Body of pancreas (tissue), 4 donors: ENCODE results near the gene RBMS3.

Experiments
- POLR2A ChIP-seq, 3 donors: fragments of 450-650 bp; IDR thresholded peaks; one replicate each; pipeline ENCODE4 v1.6.1; 2016; ENCODE audit warnings: antibody characterized with exemption in 3 of 3, mild to moderate bottlenecking in 2 of 3
- TF ChIP-seq, protein P1 (sequence below), 7 experiments: fragments of 450-650 bp in 4 of 7; fragments of 200-600 bp in 3 of 7; sonication (generic) in 3 of 7; IDR thresholded peaks; one replicate each; pipeline ENCODE4 v1.5.1; 2016 to 2019; ENCODE audit warnings: antibody characterized with exemption in 7 of 7

DNA sequence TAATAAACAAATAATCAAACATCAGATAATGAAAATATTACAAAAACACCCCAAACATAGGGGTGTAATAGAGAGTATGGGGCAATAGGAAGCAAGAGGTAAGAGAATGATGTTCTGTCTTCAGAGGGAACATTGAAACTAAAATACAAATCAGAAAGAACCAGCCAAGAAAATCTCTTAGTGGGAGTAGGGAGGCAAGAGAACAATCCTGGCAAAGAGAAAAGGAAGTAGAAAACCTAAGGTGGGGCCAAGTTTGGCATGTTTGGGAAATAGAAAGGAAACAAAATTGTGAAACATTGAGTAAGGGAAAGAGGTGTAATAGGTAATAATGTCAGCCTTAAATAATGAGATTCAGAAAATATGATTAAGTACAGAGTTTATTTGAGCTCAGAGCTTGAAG is 467.1 kb downstream of the RBMS3 start:
- TF ChIP-seq POLR2A (IDR thresholded peaks at IDR 0.05), result no peak
- TF ChIP-seq, protein P1, sequence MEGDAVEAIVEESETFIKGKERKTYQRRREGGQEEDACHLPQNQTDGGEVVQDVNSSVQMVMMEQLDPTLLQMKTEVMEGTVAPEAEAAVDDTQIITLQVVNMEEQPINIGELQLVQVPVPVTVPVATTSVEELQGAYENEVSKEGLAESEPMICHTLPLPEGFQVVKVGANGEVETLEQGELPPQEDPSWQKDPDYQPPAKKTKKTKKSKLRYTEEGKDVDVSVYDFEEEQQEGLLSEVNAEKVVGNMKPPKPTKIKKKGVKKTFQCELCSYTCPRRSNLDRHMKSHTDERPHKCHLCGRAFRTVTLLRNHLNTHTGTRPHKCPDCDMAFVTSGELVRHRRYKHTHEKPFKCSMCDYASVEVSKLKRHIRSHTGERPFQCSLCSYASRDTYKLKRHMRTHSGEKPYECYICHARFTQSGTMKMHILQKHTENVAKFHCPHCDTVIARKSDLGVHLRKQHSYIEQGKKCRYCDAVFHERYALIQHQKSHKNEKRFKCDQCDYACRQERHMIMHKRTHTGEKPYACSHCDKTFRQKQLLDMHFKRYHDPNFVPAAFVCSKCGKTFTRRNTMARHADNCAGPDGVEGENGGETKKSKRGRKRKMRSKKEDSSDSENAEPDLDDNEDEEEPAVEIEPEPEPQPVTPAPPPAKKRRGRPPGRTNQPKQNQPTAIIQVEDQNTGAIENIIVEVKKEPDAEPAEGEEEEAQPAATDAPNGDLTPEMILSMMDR (IDR thresholded peaks at IDR 0.05), result no peak
